ENCODE results near the gene GTF2A1. TPM values are rescaled to one million over a fixed set of nuclear protein-coding genes. Genes with fewer than 3 reads are reported as not detected.

The GTF2A1 gene
- total and polyA plus RNA-seq, 4 donors = 4.5 to 40.8 (median 16.7) TPM

DNA sequence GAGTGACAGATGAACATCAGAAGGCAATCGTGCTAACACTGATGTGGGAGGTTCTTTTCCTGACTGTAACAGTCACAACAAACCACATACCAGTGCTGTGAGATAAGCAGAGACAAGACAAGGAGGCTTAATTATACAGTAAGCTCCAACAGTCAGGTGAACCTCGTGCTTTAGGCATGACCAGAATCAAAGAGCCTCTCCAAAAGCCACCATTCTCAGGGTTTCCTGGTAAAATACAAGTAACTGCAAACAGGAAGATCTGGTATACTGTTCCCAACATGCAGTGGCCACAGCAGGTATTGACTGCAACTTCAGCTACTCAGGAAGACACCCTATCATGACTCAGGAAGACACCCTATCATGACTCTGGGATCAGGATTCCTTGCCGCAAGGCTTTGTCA, 47.3 kb upstream of the GTF2A1 start:
- Histone ChIP-seq H3K27me3 (ENCODE audit: control insufficient read depth in 3 of 3, insufficient read depth in 3 of 3, low read length in 2 of 3) (no peaks in the 10 kb centered on the region), H3K4me3 (no peak overlapping the region), H3K4me1 (ENCODE audit: control insufficient read depth in 5 of 5, insufficient read depth in 5 of 5, low read length in 5 of 5) (no peaks in the 10 kb centered on the region), H3K36me3 (ENCODE audit: control insufficient read depth in 4 of 4, insufficient read depth in 4 of 4, low read length in 4 of 4) (peaks cover 0 to 1% (median 0%) of the 10 kb centered on the region in 4 donors), H3K9ac (ENCODE audit: insufficient read depth in 1 of 2, low read length in 2 of 2) (no peak overlapping the region), H3K9me3 (ENCODE audit: control insufficient read depth in 4 of 4, insufficient read depth in 3 of 4, low read length in 3 of 4) (no peaks in the 10 kb centered on the region), H3K27ac (ENCODE audit: low read depth in 1 of 2, low read length in 1 of 2) (no peak overlapping the region)
- TF ChIP-seq, protein P1, sequence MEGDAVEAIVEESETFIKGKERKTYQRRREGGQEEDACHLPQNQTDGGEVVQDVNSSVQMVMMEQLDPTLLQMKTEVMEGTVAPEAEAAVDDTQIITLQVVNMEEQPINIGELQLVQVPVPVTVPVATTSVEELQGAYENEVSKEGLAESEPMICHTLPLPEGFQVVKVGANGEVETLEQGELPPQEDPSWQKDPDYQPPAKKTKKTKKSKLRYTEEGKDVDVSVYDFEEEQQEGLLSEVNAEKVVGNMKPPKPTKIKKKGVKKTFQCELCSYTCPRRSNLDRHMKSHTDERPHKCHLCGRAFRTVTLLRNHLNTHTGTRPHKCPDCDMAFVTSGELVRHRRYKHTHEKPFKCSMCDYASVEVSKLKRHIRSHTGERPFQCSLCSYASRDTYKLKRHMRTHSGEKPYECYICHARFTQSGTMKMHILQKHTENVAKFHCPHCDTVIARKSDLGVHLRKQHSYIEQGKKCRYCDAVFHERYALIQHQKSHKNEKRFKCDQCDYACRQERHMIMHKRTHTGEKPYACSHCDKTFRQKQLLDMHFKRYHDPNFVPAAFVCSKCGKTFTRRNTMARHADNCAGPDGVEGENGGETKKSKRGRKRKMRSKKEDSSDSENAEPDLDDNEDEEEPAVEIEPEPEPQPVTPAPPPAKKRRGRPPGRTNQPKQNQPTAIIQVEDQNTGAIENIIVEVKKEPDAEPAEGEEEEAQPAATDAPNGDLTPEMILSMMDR (IDR thresholded peaks at IDR 0.05; ENCODE audit: control extremely low read depth, extremely low read depth) = no peak
- 35 to 40% methylated on average over 3 of the region's 3 CpGs for WGBS, 2 donors
- DNase-seq (no peak), ATAC-seq (ENCODE audit: insufficient read depth, low FRiP score) (no peak)

- DNase-seq (no peak), ATAC-seq (ENCODE audit: insufficient read depth, low FRiP score) (no peak)
- Histone ChIP-seq H3K4me1 (ENCODE audit: control insufficient read depth in 5 of 5, insufficient read depth in 5 of 5, low read length in 5 of 5) (no peaks in the 10 kb centered on the region), H3K27me3 (ENCODE audit: control insufficient read depth in 3 of 3, insufficient read depth in 3 of 3, low read length in 2 of 3) (no peaks in the 10 kb centered on the region), H3K4me3 (no peak overlapping the region), H3K36me3 (ENCODE audit: control insufficient read depth in 4 of 4, insufficient read depth in 4 of 4, low read length in 4 of 4) (peaks cover 0 to 1% (median 0%) of the 10 kb centered on the region in 4 donors), H3K9me3 (ENCODE audit: control insufficient read depth in 4 of 4, insufficient read depth in 3 of 4, low read length in 3 of 4) (no peaks in the 10 kb centered on the region), H3K27ac (ENCODE audit: low read depth in 1 of 2, low read length in 1 of 2) (no peak overlapping the region), H3K9ac (ENCODE audit: insufficient read depth in 1 of 2, low read length in 2 of 2) (no peak overlapping the region)
- TF ChIP-seq, protein P1 (IDR thresholded peaks at IDR 0.05; ENCODE audit: control extremely low read depth, extremely low read depth) = no peak
- 69 to 77% methylated on average over 3 of the region's 3 CpGs for WGBS, 2 donors
Measured at GRCh38 chr14:81265636-81266169, 44.9 kb upstream of the GTF2A1 start.

DNA sequence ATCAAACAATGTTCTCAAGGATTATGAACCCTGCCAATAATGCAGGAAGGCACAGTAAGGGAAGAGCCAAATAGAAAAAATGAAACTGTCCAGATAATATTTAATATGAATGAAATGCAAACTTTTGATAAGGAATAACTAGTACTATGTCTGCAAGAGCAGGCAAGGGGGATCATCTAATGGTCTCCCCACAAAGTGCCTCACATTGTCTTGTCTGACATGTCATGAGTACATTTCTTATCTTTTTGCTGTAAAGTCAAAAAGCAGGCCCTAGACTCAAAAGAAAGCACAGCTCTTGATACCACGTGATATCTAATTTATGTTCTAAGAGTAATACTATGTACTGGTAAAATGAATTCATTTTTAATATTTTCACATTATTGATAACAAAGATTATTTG, 43.9 kb upstream of the GTF2A1 start:
- Histone ChIP-seq H3K36me3 (ENCODE audit: control insufficient read depth in 4 of 4, insufficient read depth in 4 of 4, low read length in 4 of 4) (peaks cover 0 to 1% (median 0%) of the 10 kb centered on the region in 4 donors), H3K4me1 (ENCODE audit: control insufficient read depth in 5 of 5, insufficient read depth in 5 of 5, low read length in 5 of 5) (no peaks in the 10 kb centered on the region), H3K4me3 (no peak overlapping the region), H3K9me3 (ENCODE audit: control insufficient read depth in 4 of 4, insufficient read depth in 3 of 4, low read length in 3 of 4) (no peaks in the 10 kb centered on the region), H3K9ac (ENCODE audit: insufficient read depth in 1 of 2, low read length in 2 of 2) (no peak overlapping the region), H3K27me3 (ENCODE audit: control insufficient read depth in 3 of 3, insufficient read depth in 3 of 3, low read length in 2 of 3) (no peaks in the 10 kb centered on the region), H3K27ac (ENCODE audit: low read depth in 1 of 2, low read length in 1 of 2) (no peak overlapping the region)
- TF ChIP-seq, protein P1 (IDR thresholded peaks at IDR 0.05; ENCODE audit: control extremely low read depth, extremely low read depth) = no peak
- no peak for DNase-seq
- no peak for ATAC-seq (ENCODE audit: insufficient read depth, low FRiP score)
- WGBS, 2 donors = 86 to 94% methylated on average over 1 of the region's 1 CpG

Data from lung (tissue), 12 donors.